ENCODE data around the gene C20orf96. TPM values are rescaled to one million over a fixed set of nuclear protein-coding genes. Genes with fewer than 3 reads are reported as not detected.
A peak's percentile ranks its signal among the peaks of the same experiment; 100 is the strongest.
"Not testable (repeated sequence)": the region's sequence is repeated elsewhere in the genome, so short reads cannot be mapped to it uniquely, and the experiment has no call there.

C20orf96 gene
- total and polyA plus RNA-seq, 2 donors, result 1.2 to 4.3 TPM

DNA sequence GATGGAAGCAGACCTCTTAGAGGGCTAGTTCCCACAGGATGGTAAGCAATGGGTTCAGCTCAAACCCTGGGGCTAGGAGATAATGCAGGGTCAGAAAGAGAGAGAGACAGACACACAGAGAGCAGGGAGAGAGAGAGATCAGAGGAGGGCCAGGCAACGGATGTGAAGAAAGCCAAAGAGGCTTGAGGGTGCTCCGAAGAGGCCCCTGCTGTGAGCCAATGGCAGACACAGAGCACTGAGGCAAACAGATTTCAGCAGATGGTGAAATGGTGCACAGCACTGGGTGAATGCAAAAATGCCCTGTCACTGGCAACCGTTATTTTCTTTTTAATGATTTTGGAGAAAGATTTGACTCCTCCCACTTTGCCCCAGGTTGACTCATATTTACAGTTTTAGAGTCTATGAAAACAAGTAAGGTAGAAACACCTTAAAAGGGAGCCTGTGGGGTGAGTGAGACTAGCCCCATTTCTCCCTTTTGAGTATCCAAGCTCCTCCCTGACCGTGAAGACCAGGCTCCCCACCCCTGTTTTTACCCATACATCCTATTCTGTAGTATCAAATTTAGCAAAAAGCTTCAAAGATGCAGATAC, 32.2 kb downstream of the C20orf96 start:
- 89% methylated on average over 4 of the region's 4 CpGs for WGBS
- Histone ChIP-seq H3K36me3 (ENCODE audit: control insufficient read depth in 2 of 2, insufficient read depth in 2 of 2, low read length in 1 of 2) (no peaks in the 10 kb centered on the region), H3K27ac (ENCODE audit: low read depth in 1 of 2, low read length in 1 of 2) (no peak overlapping the region), H3K27me3 (ENCODE audit: control insufficient read depth in 2 of 2, insufficient read depth in 1 of 2, low read length in 1 of 2) (no peaks in the 10 kb centered on the region), H3K4me3 (ENCODE audit: low read length in 2 of 2) (no peak overlapping the region), H3K4me1 (ENCODE audit: control insufficient read depth in 2 of 2, insufficient read depth in 2 of 2, low read length in 2 of 2) (no peaks in the 10 kb centered on the region), H3K9me3 (ENCODE audit: control insufficient read depth in 2 of 2, insufficient read depth in 1 of 2, low read length in 1 of 2) (no peaks in the 10 kb centered on the region)
- no peak for DNase-seq (ENCODE audit: low read depth in 6 of 9, low spot score in 9 of 9)

DNA sequence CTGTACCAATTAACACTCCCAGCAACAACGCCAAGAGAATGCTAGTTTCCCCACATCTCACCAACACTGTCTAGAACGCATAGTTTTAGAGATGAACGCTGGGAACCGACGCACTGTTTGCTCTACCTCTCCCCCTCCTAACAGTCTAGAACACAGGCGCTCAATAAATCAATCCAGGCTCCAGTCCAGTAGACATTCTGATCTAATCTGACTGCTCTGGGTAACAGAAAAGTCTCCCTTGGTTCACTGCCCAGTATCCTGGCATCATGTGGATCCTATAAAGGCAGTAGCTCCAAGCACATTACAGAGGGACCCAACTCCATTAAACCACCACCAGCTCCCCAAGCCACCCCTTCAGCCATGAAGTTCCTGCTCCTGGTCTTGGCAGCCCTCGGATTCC, 33.1 kb downstream of the C20orf96 start, which contains the start of gene DEFB132:
Gene DEFB132, plus strand, starts transcription at position 306 of the 400 bp plus-strand sequence. Its CDS starts 55 bp downstream, at position 361.
- WGBS, result 96% methylated on average over 7 of the region's 7 CpGs
- no peak for DNase-seq (ENCODE audit: low read depth in 6 of 9, low spot score in 9 of 9)
- H3K4me1 ChIP-seq (ENCODE audit: control insufficient read depth in 2 of 2, insufficient read depth in 2 of 2, low read length in 2 of 2), result no peaks in the 10 kb centered on the region
- no peak within 1 kb of the TSS for H3K4me3 ChIP-seq (ENCODE audit: low read length in 2 of 2)
- no peak within 1 kb of the TSS for H3K27ac ChIP-seq (ENCODE audit: low read depth in 1 of 2, low read length in 1 of 2)
- H3K36me3 ChIP-seq (ENCODE audit: control insufficient read depth in 2 of 2, insufficient read depth in 2 of 2, low read length in 1 of 2), result no peaks in the 10 kb centered on the region
- H3K27me3 ChIP-seq (ENCODE audit: control insufficient read depth in 2 of 2, insufficient read depth in 1 of 2, low read length in 1 of 2), result no peaks in the 10 kb centered on the region
- H3K9me3 ChIP-seq (ENCODE audit: control insufficient read depth in 2 of 2, insufficient read depth in 1 of 2, low read length in 1 of 2), result no peaks in the 10 kb centered on the region

DNA sequence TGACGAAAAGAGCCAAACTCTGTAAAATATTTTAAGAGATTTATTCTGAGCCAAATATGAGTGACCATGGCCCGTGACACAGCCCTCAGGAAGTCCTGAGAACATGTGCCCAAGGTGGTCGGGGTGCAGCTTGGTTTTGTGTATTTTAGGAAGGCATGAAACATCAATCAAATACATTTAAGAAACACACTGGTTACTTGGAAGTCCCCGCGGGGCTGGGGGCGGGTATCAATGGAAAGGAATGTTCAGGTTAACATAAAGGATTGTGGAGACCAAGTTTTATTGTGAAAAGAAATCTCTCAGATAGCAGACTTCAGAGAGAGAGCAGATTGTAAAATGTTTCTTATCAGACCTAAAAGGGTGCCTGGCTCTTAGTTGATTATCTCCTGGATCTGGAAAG, 37.1 kb downstream of the C20orf96 start:
- H3K4me3 ChIP-seq (ENCODE audit: low read length in 2 of 2); H3K9me3 ChIP-seq (ENCODE audit: control insufficient read depth in 2 of 2, insufficient read depth in 1 of 2, low read length in 1 of 2); H3K27me3 ChIP-seq (ENCODE audit: control insufficient read depth in 2 of 2, insufficient read depth in 1 of 2, low read length in 1 of 2); H3K4me1 ChIP-seq (ENCODE audit: control insufficient read depth in 2 of 2, insufficient read depth in 2 of 2, low read length in 2 of 2); DNase-seq (ENCODE audit: low read depth in 6 of 9, low spot score in 9 of 9); H3K36me3 ChIP-seq (ENCODE audit: control insufficient read depth in 2 of 2, insufficient read depth in 2 of 2, low read length in 1 of 2); H3K27ac ChIP-seq (ENCODE audit: low read depth in 1 of 2, low read length in 1 of 2): not testable (repeated sequence)
- WGBS, result 77% methylated on average over 6 of the region's 6 CpGs

DNA sequence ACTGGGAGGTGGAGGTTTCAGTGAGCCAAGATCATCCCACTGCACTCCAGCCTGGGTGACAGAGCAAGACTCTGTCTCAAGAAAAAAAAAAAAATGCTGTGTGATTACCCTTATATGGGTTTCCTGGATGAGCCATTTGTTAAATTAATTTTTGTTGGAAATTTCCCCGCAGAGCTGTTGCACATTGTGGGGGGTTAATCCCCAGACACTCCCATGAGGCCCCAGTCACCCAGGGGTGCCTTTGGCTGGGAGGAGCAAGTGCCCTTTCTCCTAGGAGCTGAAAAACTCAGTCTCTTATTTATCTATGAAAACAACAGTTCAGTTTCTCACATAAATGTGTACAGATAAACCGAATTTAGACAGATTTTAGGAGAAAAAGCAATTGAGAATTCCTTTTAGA, 37.7 kb downstream of the C20orf96 start:
- Histone ChIP-seq H3K4me3 (ENCODE audit: low read length in 2 of 2) (no peak overlapping the region), H3K4me1 (ENCODE audit: control insufficient read depth in 2 of 2, insufficient read depth in 2 of 2, low read length in 2 of 2) (no peaks in the 10 kb centered on the region)
- WGBS, result 96% methylated on average over 2 of the region's 2 CpGs

DNA sequence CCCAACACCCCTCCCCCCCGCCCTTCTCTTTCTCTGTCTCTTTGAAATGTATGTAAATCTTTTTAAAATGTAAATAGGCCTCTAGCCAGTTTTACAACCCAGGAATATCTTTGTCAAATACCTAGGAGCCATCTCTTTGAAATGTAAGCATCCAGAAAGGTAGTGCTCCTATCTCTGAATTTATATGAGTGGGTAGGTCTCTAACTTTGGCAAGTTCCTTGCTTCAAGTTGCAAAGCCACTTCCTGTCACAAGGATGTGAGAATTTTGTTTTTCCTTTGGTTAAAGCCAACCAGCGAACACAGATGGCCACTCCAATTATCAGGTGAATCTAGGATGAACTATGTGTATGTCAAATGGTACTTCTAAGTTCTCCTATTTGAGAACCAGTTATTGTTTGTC, 39.2 kb downstream of the C20orf96 start:
- H3K27me3 ChIP-seq (ENCODE audit: control insufficient read depth in 2 of 2, insufficient read depth in 1 of 2, low read length in 1 of 2), result no peaks in the 10 kb centered on the region
- 43% methylated on average over 2 of the region's 2 CpGs for WGBS
- no peaks in the 10 kb centered on the region for H3K9me3 ChIP-seq (ENCODE audit: control insufficient read depth in 2 of 2, insufficient read depth in 1 of 2, low read length in 1 of 2)

More for the DNA sequence above, 37.7 kb downstream of the C20orf96 start:
- H3K27ac ChIP-seq (ENCODE audit: low read depth in 1 of 2, low read length in 1 of 2), result no peak overlapping the region
- H3K27me3 ChIP-seq (ENCODE audit: control insufficient read depth in 2 of 2, insufficient read depth in 1 of 2, low read length in 1 of 2), result no peaks in the 10 kb centered on the region
- H3K9me3 ChIP-seq (ENCODE audit: control insufficient read depth in 2 of 2, insufficient read depth in 1 of 2, low read length in 1 of 2), result no peaks in the 10 kb centered on the region
- no peaks in the 10 kb centered on the region for H3K36me3 ChIP-seq (ENCODE audit: control insufficient read depth in 2 of 2, insufficient read depth in 2 of 2, low read length in 1 of 2)
- DNase-seq (ENCODE audit: low read depth in 6 of 9, low spot score in 9 of 9), result no peak

DNA sequence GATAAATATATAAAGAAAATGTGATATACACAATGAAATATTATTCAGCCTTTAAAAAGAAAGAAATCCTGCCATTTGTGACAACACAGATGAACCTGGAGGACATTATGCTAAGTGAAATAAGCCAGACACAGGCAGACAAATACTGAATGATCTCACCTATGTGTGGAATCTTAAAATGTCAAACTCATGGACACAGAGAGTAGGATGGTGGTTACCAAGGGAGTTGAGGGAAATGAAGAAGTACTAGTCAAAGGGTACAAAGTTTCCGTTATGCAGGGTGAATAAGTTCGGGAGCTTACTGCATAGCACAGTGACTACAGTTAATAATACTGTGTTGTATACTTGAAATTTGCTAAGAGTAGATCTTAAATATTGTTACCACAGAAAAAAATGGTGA, 47.6 kb downstream of the C20orf96 start:
- H3K9me3 ChIP-seq (ENCODE audit: control insufficient read depth in 2 of 2, insufficient read depth in 1 of 2, low read length in 1 of 2), result no peaks in the 10 kb centered on the region
- H3K36me3 ChIP-seq (ENCODE audit: control insufficient read depth in 2 of 2, insufficient read depth in 2 of 2, low read length in 1 of 2), result no peaks in the 10 kb centered on the region
- 95% methylated on average over 2 of the region's 2 CpGs for WGBS
- no peaks in the 10 kb centered on the region for H3K27me3 ChIP-seq (ENCODE audit: control insufficient read depth in 2 of 2, insufficient read depth in 1 of 2, low read length in 1 of 2)
- no peak overlapping the region for H3K27ac ChIP-seq (ENCODE audit: low read depth in 1 of 2, low read length in 1 of 2)
- H3K4me1 ChIP-seq (ENCODE audit: control insufficient read depth in 2 of 2, insufficient read depth in 2 of 2, low read length in 2 of 2), result peaks cover 0 to 4% of the 10 kb centered on the region in 2 donors
- no peak for DNase-seq (ENCODE audit: low read depth in 6 of 9, low spot score in 9 of 9)
- H3K4me3 ChIP-seq (ENCODE audit: low read length in 2 of 2), result no peak overlapping the region

More for the DNA sequence above, 39.2 kb downstream of the C20orf96 start:
- peak in 1 of 9 donors; percentile 51 for DNase-seq (ENCODE audit: low read depth in 6 of 9, low spot score in 9 of 9)
- Histone ChIP-seq H3K36me3 (ENCODE audit: control insufficient read depth in 2 of 2, insufficient read depth in 2 of 2, low read length in 1 of 2) (no peaks in the 10 kb centered on the region), H3K4me1 (ENCODE audit: control insufficient read depth in 2 of 2, insufficient read depth in 2 of 2, low read length in 2 of 2) (no peaks in the 10 kb centered on the region), H3K4me3 (ENCODE audit: low read length in 2 of 2) (no peak overlapping the region), H3K27ac (ENCODE audit: low read depth in 1 of 2, low read length in 1 of 2) (peak overlapping the region in 1 of 2 donors; percentile 31)

DNA sequence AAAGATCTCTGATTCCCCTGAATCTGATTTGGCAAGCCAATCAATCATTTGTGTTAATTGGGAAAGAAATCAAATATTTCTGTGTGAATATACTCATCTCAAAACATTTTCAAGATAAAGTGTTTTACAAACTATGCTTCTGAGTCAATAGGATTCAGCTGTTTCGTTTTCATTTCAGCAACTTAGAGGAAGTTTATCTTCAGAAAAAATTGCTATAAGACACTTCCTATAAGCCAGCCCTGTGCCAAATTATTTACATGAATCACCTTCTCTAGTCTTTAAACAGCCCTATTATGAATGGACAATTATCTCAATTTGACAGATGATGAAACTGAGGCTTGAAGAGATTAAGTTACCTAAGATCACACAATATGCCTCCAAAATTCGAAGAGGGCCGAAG, 52.6 kb downstream of the C20orf96 start:
- H3K4me3 ChIP-seq (ENCODE audit: low read length in 2 of 2), result no peak overlapping the region
- WGBS, result 63% methylated on average over 3 of the region's 3 CpGs
- DNase-seq (ENCODE audit: low read depth in 6 of 9, low spot score in 9 of 9), result peak in 1 of 9 donors; percentile 37

DNA sequence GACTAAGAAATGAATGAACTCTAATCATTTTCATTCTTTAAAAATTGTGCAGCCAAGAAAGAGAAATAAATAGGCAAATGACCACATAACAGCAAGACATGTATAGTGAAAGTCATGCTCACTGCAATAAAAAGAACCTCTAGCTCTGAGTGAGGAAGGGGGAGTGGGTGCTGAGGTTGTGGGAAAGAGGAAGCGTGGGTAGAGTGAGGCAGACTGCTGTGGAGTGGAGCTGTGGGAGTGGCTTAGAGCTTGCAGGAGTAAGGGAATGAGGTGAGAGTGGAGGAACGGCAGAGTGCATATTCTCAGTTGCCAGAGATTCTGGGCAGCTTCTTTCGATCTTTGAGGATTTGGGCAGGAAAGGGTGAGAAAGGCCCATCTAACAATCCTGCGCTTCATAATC, 53.1 kb downstream of the C20orf96 start:
- no peaks in the 10 kb centered on the region for H3K9me3 ChIP-seq (ENCODE audit: control insufficient read depth in 2 of 2, insufficient read depth in 1 of 2, low read length in 1 of 2)
- DNase-seq (ENCODE audit: low read depth in 6 of 9, low spot score in 9 of 9), result peak in 6 of 9 donors; percentile 17 to 61 (median 31)
- no peaks in the 10 kb centered on the region for H3K27me3 ChIP-seq (ENCODE audit: control insufficient read depth in 2 of 2, insufficient read depth in 1 of 2, low read length in 1 of 2)
- peaks cover 2 to 6% of the 10 kb centered on the region in 2 donors for H3K4me1 ChIP-seq (ENCODE audit: control insufficient read depth in 2 of 2, insufficient read depth in 2 of 2, low read length in 2 of 2)
- H3K4me3 ChIP-seq (ENCODE audit: low read length in 2 of 2), result no peak overlapping the region
- whole genome bisulfite sequencing, result 12% methylated on average over 4 of the region's 4 CpGs
- H3K27ac ChIP-seq (ENCODE audit: low read depth in 1 of 2, low read length in 1 of 2), result peak overlapping the region; percentile 49 to 65
- no peaks in the 10 kb centered on the region for H3K36me3 ChIP-seq (ENCODE audit: control insufficient read depth in 2 of 2, insufficient read depth in 2 of 2, low read length in 1 of 2)

More for the DNA sequence above, 52.6 kb downstream of the C20orf96 start:
- H3K27ac ChIP-seq (ENCODE audit: low read depth in 1 of 2, low read length in 1 of 2), result peak overlapping the region; percentile 25 to 49
- no peaks in the 10 kb centered on the region for H3K9me3 ChIP-seq (ENCODE audit: control insufficient read depth in 2 of 2, insufficient read depth in 1 of 2, low read length in 1 of 2)
- no peaks in the 10 kb centered on the region for H3K27me3 ChIP-seq (ENCODE audit: control insufficient read depth in 2 of 2, insufficient read depth in 1 of 2, low read length in 1 of 2)
- peaks cover 2 to 6% of the 10 kb centered on the region in 2 donors for H3K4me1 ChIP-seq (ENCODE audit: control insufficient read depth in 2 of 2, insufficient read depth in 2 of 2, low read length in 2 of 2)
- no peaks in the 10 kb centered on the region for H3K36me3 ChIP-seq (ENCODE audit: control insufficient read depth in 2 of 2, insufficient read depth in 2 of 2, low read length in 1 of 2)

DNA sequence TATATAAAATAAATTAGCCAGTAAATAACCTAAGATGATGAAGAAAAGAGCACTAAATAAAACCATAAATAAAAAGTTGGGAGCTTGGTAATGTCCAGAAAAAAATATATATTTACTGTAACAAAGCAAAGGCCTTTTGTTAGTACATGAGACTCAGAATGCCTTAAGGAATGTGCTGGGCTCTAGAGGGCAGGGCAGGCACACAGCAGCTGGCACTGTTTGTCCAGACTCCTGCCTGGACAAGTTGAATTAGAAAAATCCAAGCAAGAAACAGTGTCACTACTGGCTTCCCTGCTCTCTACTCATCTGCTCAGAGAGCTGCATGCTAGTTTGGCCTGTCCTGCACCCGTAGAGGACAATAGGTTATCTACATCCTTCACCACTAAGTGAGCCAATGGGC, 54.7 kb downstream of the C20orf96 start:
- 97% methylated on average over 1 of the region's 1 CpG for WGBS
- Histone ChIP-seq H3K27me3 (ENCODE audit: control insufficient read depth in 2 of 2, insufficient read depth in 1 of 2, low read length in 1 of 2) (no peaks in the 10 kb centered on the region), H3K27ac (ENCODE audit: low read depth in 1 of 2, low read length in 1 of 2) (no peak overlapping the region), H3K4me1 (ENCODE audit: control insufficient read depth in 2 of 2, insufficient read depth in 2 of 2, low read length in 2 of 2) (peaks cover 2 to 6% of the 10 kb centered on the region in 2 donors), H3K36me3 (ENCODE audit: control insufficient read depth in 2 of 2, insufficient read depth in 2 of 2, low read length in 1 of 2) (no peaks in the 10 kb centered on the region), H3K4me3 (ENCODE audit: low read length in 2 of 2) (no peak overlapping the region), H3K9me3 (ENCODE audit: control insufficient read depth in 2 of 2, insufficient read depth in 1 of 2, low read length in 1 of 2) (no peaks in the 10 kb centered on the region)
- no peak for DNase-seq (ENCODE audit: low read depth in 6 of 9, low spot score in 9 of 9)
